Lung microvascular endothelial cell (primary cell): ENCODE measurements around the gene RNASE8. TPM values are rescaled to one million over a fixed set of nuclear protein-coding genes. Genes with fewer than 3 reads are reported as not detected.
"Not testable (repeated sequence)": the region's sequence is repeated elsewhere in the genome, so short reads cannot be mapped to it uniquely, and the experiment has no call there.

Source experiments
- DNase-seq, 2 donors: peaks; one replicate each; pipeline versions ENCODE4 v3.0.0 to v3.0.0-alpha.2; 2010; ENCODE audit warnings: low read depth in 2 of 2
- total RNA-seq: library from RNA; depleted of rRNA; stranded (reverse); fragments of >200 nt; gene quantifications from 2 replicates; pipeline ENCODE4 v1.2.1, GENCODE V29; 2014

RNASE8 gene, protein sequence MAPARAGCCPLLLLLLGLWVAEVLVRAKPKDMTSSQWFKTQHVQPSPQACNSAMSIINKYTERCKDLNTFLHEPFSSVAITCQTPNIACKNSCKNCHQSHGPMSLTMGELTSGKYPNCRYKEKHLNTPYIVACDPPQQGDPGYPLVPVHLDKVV
- not detected in 2 replicates for total RNA-seq

DNA sequence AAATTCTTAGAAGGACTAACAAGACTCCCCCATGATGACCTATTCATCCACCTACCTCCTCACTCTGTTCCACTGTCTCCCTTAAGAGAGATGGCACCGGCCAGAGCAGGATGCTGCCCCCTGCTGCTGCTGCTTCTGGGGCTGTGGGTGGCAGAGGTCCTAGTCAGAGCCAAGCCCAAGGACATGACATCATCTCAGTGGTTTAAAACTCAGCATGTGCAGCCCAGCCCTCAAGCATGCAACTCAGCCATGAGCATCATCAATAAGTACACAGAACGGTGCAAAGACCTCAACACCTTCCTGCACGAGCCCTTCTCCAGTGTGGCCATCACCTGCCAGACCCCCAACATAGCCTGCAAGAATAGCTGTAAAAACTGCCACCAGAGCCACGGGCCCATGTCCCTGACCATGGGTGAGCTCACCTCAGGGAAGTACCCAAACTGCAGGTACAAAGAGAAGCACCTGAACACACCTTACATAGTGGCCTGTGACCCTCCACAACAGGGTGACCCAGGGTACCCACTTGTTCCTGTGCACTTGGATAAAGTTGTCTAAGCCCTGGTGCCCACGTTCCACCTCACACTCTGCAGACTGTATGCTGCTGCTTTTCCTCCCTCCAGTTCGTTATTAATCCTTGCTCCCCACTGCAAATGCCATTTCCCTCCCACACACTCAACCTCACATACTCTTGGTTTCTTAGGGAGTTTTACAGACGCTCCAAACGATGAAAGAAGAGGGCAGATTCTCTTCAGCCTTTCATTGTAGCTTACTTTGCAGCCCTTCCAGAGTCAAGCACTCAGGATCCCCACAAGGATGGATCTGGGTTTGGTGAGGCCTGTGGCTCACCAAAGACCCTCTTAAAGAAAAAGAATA is at the start of gene RNASE8:
RNASE8 (plus strand) TSS at position 20 of the 873 bp plus-strand sequence; CDS start at position 91, 71 bp downstream.
- DNase-seq: no peak

DNA sequence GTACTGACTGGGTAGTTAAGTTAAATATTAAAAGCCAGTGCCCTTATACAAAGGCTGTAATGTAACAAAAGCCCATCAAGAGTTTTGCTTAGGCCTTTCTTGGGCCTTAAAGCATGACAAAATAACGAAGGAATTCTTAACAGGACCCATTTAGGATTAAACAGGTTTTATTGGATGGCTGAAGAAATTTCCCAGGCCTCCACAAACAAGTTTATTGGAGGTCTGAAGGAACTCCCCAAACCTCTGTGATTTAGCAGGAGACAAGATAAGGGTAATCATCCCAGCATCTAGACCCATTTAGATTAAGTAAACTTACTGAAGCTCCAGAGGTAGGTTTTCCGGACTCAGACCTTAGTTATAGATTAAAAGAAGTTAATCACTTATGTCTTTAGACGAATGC is 47.9 kb upstream of the RNASE8 start:
- DNase-seq: not testable (repeated sequence)

DNA sequence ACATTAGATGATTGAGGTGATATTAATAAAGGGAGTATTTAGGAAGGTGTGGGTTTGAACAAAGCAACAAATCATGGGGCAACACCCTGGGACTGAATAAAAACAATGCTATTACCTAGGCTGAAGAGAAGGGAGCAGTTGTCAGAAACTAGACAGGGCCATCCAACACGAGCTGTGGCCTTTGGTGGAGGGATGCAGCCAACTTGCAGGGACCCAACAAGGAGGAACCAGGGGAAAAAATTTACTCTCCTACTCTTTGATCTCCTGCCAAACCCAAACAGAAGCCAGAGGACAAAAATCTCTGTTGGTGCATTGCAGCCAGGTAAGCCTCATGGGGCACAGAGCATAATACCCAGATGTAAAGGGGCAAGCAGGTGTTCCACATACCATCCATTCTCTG is 46.5 kb upstream of the RNASE8 start:
- DNase-seq: no peak

DNA sequence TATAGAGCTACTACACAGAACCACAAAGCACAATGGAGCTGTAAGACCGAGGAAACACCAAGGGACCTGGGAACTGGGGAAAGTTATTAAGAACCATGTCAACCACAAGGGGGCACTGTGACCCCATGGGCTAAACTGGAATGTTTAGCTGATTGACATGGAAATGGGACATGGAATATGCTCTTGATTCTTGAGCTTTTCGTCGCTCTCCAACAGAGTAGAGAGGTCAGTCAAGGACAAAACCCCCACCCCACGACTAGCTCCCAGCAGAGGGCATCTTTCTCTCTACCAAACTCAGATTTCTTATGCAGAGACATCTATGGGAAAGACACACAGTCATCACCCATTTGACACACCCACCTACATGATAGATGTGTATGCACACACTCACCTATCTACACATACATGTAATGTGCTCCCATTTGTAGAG is 42.8 kb upstream of the RNASE8 start:
- DNase-seq: peak; percentile 87 to 91

DNA sequence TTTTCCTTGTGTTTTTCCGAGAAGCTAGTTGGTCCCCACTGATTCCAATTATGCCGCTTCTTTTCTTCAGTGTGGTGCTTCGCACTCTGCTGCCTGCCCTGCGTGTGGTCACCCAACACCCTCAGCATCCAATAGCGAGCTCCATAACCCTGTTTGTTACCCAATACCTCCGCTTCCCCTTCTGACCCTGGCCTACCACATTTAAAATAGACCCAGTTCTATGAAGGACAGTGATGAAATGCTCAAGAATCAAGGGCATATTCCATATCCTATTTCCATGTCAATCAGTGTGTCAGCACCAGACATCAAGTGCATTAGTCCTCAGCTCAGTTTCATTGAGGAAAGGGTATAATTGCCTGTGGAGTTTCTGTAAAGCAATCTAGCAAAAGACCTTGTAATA is 42.3 kb upstream of the RNASE8 start:
- DNase-seq: no peak

DNA sequence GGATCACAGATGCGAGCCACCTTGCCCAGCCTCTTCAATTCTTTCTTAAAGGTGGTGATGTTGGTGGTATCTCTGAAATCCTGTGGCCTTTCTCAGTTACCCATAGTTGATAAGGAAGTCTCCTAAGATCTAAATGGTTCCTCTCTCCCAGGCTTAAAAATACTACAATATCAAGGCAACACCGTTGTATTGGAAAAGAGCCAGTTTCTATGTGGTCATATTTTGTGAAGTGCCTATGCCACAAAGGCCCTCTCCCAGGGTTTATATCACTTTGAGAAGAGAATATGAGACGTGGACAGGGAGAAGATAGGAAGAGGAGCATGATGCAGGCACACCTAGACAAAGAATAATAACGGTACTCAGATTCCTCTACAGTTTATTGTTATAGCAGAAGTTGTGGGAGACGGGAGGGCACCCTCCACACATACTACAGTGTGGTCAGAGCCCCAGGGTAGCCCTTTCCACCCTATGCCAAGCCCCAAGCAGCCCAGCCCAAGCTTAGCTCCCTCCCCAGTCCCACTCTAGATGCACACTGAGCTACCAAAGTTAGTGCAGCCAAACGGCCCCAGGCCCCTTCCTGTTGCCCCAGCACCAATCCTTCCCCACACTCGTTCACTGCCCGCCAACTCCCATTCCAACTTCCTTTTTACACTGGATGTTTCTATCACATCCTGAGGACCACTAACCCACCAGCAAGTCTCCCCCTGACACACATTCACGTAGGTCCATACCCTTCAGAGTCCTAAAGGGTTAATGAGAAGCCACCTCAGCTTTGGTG is 41.0 kb upstream of the RNASE8 start:
- DNase-seq: no peak

DNA sequence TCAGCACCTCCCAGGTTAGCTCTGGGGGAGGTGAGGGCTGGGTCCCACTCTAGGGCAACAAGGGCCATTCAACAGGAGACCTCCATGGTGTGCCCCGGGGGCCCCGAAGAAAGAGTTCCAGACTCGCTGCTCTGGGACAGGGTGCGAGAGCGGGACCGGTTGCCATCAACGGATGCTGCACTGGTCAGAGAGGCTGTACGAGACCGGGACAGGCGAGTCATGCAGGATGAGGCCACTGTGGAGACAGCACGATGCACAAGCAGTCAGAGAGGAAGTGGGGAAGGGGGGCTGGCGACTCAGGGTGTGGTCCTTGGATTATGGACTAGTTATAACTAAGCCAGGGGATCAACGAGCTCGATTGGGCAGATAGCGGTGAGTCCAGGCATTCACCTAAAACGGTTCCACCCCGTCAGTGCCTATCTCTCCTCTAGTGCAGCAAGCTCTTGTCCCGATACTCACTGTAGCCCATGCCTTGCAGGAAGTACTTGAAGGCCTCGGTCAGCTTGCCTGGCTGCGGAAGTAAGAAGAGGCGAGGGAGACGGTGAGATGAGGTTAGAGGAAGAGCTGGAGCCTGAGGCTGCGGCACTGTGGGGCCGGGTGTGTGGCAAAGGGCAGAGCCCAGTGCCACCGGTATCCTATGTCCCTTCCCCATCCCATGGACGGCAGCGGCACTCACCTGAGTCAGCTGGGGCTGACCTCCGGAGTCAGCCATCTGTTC is 39.9 kb upstream of the RNASE8 start:
- no peak for DNase-seq

DNA sequence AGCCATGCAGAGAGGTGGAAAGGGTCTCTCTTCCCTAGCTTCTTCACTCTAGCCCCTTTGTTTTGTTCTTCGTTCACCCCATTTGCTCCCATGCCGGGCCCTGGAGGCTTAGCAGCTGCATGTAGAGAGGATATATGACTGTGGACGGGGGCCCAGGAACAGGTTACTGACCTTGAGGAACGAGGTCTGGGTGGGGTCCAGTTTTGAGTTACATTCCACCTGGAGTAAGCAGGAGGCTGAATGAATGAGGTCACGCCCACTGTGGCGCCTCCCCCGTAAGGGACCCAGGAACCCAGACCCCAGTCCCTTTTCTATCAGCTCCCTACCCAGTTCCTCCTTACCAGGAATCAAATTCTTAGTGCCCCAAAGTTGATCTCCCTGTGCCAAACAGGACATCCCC is 39.3 kb upstream of the RNASE8 start:
- no peak for DNase-seq

DNA sequence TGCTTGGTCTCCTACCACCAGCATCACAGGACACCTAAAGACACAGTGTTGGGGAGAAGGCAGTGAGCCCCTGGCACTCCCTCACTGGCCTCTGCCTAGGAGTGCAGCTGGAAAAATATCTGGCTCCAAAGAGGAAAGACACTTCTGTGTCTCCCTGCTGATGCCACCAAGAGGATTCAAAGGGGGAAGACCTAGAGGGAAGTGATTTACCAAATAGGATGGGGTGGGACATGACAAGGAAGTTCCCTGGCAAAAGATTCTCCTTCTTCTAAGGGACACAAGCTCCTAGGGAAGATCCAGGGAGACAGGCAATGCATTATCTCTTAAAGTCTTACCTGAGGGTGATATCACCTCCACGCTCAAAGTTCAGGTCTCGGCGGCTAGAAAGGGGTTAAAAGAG is 38.8 kb upstream of the RNASE8 start:
- DNase-seq: no peak

DNA sequence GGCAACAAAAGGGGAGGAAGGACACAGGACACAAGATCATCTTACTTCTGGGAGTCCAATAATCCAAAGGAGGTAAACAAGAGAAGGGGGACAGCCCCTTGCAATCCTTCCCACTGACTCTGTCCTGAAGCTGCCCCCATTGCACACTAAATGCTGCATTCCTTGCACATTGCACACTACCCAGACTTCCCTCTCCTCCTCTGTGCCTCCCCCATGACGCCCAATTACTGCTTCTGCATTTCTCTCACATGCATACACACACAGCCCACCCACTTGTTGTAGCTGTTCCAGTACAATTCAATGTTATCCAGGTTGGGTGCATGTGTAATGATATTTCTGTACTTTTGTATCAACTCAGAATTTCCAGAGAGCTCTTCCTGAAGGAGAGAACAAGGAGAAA is 38.3 kb upstream of the RNASE8 start:
- DNase-seq: no peak

DNA sequence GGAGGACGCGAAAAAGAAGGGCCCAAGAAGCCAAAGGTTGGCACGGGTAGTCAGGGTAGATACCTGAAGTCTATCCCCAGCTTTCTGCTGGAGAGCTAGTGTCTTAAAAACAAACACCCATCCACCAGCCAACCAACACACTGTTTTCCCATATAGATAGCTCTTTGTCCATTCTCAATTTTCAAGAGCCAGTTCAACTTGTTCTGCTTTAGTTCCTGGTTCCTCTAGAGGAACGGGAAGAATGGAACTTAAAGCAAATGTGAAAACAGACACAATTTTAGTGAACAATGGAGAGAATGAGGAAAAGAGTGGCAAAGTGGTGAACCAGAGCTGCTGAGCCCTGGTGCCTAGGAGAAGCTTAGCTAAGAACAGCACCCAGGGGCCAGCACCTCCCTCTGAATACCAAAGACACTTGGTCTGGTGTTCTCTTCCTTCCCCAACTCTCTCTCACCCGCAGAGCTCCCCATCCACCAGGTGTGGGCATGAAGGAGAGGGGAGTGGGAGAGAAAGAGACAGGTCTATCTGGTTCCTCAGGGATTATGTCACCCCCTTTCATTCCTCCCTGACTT is 36.6 kb upstream of the RNASE8 start:
- DNase-seq: no peak

DNA sequence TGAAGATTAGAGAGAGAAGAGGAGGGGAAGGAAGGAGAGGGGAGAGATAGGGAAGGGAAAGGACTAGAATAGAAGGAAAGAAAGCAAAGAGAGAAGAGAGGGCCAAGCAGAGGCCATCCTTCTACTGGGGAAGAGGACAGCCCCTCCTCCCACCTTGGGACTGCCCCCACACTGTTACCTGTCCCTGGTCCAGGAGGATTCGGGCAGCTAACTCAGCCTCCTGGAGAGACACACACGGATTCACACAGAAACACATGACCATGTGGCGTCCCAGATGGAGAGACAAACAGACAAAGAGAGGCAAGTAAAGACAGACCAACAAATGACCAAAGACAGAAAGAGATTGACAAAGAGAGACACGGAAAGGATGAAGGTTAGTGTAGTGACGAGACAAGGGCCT is 34.9 kb upstream of the RNASE8 start:
- no peak for DNase-seq

DNA sequence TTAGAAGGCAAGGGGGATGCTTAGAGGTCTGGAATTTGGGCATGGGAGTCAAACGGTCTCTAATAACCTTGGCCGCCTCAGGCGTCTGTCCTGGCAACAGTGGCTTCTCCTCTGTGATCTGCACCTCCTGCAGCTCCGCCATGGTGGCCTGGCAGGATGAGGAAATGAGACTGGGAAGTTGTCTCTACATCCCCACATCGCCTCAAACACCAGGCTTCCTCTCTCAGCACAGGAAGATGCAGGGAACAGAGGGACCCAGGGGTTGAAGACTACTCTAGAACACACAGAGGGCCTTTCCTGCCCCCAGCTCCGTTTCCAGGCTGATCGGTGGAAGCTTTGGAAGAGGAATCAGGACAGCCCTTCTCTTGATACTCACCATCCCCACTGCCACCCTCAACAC is 34.4 kb upstream of the RNASE8 start:
- no peak for DNase-seq

DNA sequence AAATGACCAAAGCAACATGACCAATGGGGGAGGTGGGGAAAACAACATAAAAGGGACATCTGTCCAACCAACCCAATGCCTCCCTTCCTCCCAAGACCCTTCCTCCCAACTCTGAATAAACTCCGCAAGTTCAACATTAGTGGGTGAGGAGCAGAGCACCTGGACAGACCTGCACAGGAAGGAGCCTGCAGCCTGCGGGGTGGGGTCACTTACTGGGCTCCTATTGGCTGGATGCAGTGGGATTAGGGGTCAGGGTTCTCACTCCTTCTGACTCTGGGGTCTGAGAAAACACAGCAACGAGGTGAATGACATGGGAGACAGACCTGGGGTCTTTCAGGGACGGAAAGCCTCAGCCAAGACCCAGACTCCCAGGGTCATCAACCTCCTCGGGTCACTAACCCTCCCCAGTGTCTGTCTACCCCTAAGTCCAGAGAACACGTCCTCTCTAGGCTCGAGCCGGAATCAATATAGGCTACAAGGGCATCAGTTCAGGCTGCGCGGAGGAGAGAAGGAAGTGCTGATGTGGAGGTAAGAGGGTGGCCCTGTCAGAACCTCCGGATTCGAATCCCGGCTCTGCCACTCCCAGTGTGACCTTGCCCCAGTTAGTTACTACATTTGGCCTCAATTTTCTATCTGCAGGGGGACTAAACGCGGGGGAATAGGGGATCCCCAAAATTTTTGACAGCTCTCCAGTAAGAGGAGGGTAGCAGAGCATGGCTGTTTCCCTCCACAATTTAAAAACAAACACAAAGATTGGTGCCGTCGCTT is 33.6 kb upstream of the RNASE8 start:
- no peak for DNase-seq

DNA sequence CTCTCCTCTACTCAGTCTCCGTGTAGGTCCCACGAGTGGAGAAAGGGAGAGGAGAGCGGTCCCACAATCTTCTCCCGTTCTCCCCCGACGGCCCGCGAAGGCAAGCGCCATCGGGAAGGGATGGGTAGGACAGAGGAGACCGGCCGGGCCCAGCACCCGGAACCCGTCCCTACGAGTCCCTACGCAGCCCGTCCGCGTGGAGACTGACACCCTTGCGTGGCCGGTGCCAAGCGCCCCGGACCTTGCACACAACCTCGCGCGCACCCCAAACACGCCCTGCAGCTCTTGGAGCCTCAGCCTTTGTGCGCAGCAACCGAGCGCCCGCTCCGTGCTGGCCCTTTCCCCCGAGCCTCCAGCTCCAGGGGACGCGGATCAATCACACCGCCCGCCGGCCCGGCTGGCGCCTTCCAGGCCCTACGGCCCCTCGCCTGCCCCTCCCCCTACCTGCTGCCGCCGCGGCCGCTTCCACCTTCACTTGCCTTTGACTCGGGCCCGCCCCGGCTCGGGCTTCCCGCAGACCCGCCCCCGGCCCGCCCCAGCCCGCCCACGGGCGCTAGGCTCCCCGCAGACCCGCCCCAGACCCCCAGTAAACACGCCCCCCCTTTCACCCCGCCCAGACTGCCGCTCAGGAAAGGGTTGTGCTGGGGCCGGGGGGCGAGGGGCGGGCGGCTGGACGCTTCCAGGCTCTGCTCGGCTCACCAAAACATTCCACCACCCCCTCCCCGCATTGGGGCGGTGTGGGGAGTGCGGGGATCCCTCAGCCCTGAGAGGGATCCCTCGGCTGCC is 32.8 kb upstream of the RNASE8 start, which contains the start of gene NDRG2:
NDRG2 (minus strand) TSS at position 477 of the 786 bp plus-strand sequence. CDS start 1,746 bp downstream, outside the sequence.
- peak in 1 of 2 donors; percentile 49 for DNase-seq

DNA sequence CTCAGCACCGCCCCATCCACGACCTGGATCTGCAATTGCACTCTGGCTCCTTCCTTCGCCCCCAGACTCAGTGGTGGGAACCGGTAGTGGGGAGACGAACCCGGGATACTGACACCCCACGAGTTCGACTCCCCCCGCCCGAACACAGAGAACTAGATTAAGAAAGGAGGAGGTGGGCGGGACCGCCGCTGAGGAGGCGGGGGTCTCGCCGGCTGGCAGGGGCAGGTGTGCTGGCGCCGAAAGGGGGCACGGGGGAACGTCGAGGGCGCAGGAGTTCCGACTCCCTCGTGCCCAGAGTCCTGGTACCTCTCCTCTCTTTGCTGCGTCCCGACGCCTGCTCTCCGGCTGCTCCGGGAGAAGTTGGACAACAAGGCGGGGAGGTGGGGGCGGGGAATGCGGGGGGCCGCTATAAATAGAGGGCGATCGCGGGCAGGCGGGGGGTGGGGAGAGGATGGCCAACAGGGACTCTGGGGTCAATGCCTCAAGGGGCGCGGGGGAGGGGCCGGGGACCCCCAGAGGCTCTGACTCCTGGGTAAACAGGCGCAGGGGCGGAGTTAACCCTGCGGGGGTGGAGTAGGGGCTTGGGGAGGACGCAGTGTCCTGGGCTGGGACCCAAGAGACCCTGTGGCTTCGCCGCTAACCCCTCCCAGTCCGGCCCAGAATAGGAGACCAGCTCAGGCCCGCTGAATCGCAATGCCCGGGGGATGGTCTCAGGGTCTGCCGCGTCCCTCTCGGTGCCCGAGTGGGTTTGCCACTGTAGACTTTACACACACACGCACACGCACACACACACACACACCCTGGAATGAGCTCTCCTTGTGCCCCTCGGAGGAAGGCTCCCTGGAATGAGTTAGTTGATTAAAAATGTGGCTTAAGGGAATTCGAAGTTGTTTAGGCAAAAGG is 32.0 kb upstream of the RNASE8 start:
- peak in 1 of 2 donors; percentile 21 for DNase-seq

DNA sequence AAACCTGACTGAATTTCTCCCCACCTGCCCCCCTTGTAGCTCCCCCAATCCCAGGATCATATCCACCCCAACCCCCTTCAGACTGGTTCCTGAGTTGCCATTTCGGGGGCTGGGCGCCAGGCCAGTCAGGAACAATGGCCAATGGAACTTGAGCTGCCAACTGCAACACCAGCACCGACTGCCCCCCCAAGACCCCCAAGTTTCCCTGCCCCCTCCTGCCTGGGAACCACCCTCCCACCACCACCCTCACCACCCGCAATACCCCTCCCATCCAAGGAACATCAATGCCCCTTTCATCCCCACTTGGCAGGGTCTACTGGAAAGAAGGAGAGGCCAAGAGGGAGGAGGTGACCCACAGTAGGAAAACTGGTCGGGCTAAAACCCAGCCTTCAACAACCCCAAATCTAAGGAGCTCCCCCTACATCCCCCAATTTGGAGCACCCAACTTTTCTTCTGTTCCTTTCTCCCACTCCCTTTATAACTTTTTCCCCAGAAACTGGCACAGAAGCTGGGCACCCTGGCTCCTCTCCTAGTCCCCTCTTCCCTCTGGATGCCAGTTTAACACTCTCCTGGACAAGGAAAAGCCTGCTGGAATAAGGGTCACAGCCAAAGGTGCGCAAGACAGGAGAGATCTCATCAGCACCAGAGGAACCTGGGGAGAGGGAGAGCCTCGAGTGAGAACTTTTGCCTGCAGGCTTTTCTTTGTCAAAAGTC is 31.2 kb upstream of the RNASE8 start:
- no peak for DNase-seq

DNA sequence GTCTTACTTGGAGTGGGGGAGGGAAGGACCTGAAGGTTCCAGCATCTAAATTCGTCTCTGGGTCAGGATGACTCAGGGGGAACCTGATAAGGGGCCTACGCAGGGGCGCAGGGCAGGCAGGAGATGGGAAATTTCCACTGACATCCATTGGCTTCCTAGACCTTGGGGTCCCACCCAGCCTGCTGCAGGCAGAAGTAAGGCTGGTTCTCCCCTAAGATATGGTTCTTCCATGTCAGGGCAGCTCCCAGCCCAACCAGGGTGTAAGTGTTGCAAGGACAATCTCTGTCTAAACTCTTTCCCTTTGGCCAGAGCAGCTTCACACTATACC is 30.7 kb upstream of the RNASE8 start:
- no peak for DNase-seq
